HepG2 (cell line): Measurements from ENCODE around the gene SRP68. TPM values are rescaled to one million over a fixed set of nuclear protein-coding genes. Genes with fewer than 3 reads are reported as not detected.

ENCODE experiments used
- AHR ChIP-seq: IDR thresholded peaks from 2 replicates; pipeline ENCODE4 v1.6.1; 2018; ENCODE audit warnings: missing genetic modification reagents, missing compliant biosample characterization
- HCFC1 ChIP-seq: fragments of 150-350 bp; IDR thresholded peaks from 2 replicates; pipeline ENCODE4 v1.6.1; 2014; ENCODE audit warnings: low read depth, low read length
- NONO ChIP-seq, 2 experiments: fragments of 450-650 bp in 1 of 2; sonication (generic) in 1 of 2; formaldehyde crosslinking in 1 of 2; IDR thresholded peaks in 1 of 2; conservative IDR thresholded peaks in 1 of 2; 2 replicates each; pipeline versions ENCODE4 v1.6.1 to v1.8.0; 2017 to 2022; ENCODE audit warnings: mild to moderate bottlenecking in 1 of 2, missing genetic modification reagents in 1 of 2, moderate library complexity in 1 of 2
- ONECUT2 ChIP-seq: sonication (generic); formaldehyde crosslinking; IDR thresholded peaks from 2 replicates; pipeline ENCODE4 v1.4.0; 2020; ENCODE audit warnings: missing genetic modification reagents
- TARDBP ChIP-seq: sonication (generic); formaldehyde crosslinking; IDR thresholded peaks from 2 replicates; pipeline ENCODE4 v1.8.0; 2022; ENCODE audit warnings: mild to moderate bottlenecking, missing genetic modification reagents
- TBP ChIP-seq: sonication (generic); formaldehyde crosslinking; IDR thresholded peaks from 2 replicates; pipeline ENCODE4 v1.5.0; 2020; ENCODE audit warnings: missing genetic modification reagents
- TOPORS ChIP-seq: sonication (generic); formaldehyde crosslinking; IDR thresholded peaks from 2 replicates; pipeline ENCODE4 v1.8.0; 2023; ENCODE audit warnings: mild to moderate bottlenecking, missing genetic modification reagents
- XRCC5 ChIP-seq: fragments of 200-400 bp; formaldehyde crosslinking; optimal IDR thresholded peaks from 2 replicates; pipeline ENCODE3; 2017; ENCODE audit warnings: mild to moderate bottlenecking, low read length
- ZNF331 ChIP-seq: sonication (generic); formaldehyde crosslinking; IDR thresholded peaks from 2 replicates; pipeline ENCODE4 v1.4.0; 2020; ENCODE audit warnings: missing genetic modification reagents
- ZNF546 ChIP-seq: sonication (generic); formaldehyde crosslinking; conservative IDR thresholded peaks from 2 replicates; pipeline ENCODE4 v1.8.1; 2023; ENCODE audit warnings: mild to moderate bottlenecking, missing genetic modification reagents
- ZNF746 ChIP-seq: sonication (generic); formaldehyde crosslinking; IDR thresholded peaks from 2 replicates; pipeline ENCODE4 v1.8.0; 2022; ENCODE audit warnings: mild to moderate bottlenecking, missing genetic modification reagents
- polyA plus RNA-seq, 8 experiments: library from polyadenylated mRNA; depleted of rRNA in 3 of 8; stranded (reverse) in 7 of 8; unstranded in 1 of 8; fragments of >200 nt; fragmentation: Illumina TruSeq in 4 of 8; extraction: Trizol in 4 of 8; gene quantifications; 2 replicates each; pipeline versions ENCODE4 v1.2.1 to v1.2.3, GENCODE V29; 2011 to 2016; ENCODE audit warnings: low read depth in 4 of 8, missing spikeins in 1 of 8, mixed read lengths in 1 of 8; ENCODE audit not compliant: insufficient read depth in 1 of 8
- total RNA-seq, 5 experiments: library from RNA; depleted of rRNA; stranded (reverse); fragments of >200 nt; fragmentation: Illumina TruSeq; extraction: Trizol; gene quantifications; 2 replicates each; pipeline ENCODE4 v1.2.3, GENCODE V29; 2016; ENCODE audit warnings: low read depth in 1 of 5
- TF ChIP-seq, protein P1 (sequence below): sonication (generic); formaldehyde crosslinking; IDR thresholded peaks from 2 replicates; pipeline ENCODE4 v1.4.0; 2020; ENCODE audit warnings: low read depth, mild to moderate bottlenecking, missing genetic modification reagents
- TF ChIP-seq, protein P2 (sequence below), 2 experiments: sonication (generic) in 1 of 2; formaldehyde crosslinking in 1 of 2; IDR thresholded peaks; 2 replicates each; pipeline versions ENCODE4 v1.4.0 to v1.6.1; 2016 to 2020; ENCODE audit warnings: borderline replicate concordance in 1 of 2, low read depth in 1 of 2, mild to moderate bottlenecking in 1 of 2, missing genetic modification reagents in 1 of 2
- TF ChIP-seq, protein P3 (sequence below): sonication (generic); formaldehyde crosslinking; IDR thresholded peaks from 2 replicates; pipeline ENCODE4 v1.4.0; 2020; ENCODE audit warnings: mild to moderate bottlenecking, missing genetic modification reagents
- TF ChIP-seq, protein P4 (sequence below): sonication (generic); formaldehyde crosslinking; IDR thresholded peaks from 2 replicates; pipeline ENCODE4 v1.8.1; 2022; ENCODE audit warnings: low read depth, mild to moderate bottlenecking, missing genetic modification reagents
- TF ChIP-seq, protein P5 (sequence below): sonication (generic); formaldehyde crosslinking; IDR thresholded peaks from 2 replicates; pipeline ENCODE4 v1.4.0; 2020; ENCODE audit warnings: mild to moderate bottlenecking, missing genetic modification reagents

SRP68 gene
- total and polyA plus RNA-seq, 2 of the 13 experiments (the other 11 are each of a cell fraction or from before 2014, with no cell fraction given), result 39.8 to 74.3 TPM

DNA sequence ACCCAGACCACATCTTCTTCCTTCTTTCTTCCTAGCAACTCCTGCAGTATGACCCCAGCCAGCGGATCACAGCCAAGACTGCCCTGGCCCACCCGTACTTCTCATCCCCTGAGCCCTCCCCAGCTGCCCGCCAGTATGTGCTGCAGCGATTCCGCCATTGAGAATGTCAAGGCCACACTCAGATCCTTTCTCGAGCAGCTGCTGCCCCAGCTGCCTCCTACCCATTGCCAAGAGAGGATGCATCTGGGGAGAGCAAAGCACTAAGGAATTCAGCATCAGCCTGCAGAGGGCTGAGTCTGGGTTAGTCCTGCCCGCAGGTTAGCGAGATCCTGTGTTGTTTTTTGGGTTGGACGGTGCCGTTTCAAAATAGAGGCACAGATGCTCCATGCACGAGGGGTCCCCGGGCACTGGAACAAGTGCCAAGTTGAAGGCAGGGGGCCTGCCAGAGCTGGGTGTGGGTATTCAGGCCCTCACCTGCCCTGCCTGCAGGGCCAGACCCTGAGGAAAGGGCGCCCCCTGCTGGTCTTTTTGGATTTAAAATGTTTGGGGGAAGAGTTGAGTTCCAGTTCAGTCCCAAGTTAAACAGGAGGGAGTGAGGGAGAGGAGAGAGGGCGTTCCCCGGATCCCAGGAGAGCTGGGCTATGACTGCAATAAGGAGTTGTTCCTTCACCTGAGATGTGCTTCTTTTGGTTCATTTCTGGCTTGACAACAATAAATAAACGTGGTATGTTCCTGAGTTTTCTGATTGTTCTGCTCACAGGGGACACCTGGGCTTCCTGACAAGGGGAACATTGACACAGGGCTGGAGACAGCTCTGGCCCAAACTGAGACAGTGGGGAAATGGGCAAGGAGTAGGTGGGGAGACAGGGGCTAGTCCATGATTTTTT lies 66.8 kb downstream of the SRP68 start (continued):
- TF ChIP-seq, protein P1, sequence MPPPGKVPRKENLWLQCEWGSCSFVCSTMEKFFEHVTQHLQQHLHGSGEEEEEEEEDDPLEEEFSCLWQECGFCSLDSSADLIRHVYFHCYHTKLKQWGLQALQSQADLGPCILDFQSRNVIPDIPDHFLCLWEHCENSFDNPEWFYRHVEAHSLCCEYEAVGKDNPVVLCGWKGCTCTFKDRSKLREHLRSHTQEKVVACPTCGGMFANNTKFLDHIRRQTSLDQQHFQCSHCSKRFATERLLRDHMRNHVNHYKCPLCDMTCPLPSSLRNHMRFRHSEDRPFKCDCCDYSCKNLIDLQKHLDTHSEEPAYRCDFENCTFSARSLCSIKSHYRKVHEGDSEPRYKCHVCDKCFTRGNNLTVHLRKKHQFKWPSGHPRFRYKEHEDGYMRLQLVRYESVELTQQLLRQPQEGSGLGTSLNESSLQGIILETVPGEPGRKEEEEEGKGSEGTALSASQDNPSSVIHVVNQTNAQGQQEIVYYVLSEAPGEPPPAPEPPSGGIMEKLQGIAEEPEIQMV (CRISPR knock-in tag), result peak; percentile 30; the same call in 1 of the 2 replicates
- TF ChIP-seq ZNF546 (no peak), TARDBP (CRISPR knock-in tag) (no peak), TOPORS (CRISPR knock-in tag) (no peak), XRCC5 (peak; percentile 85), ONECUT2 (CRISPR knock-in tag) (no peak), AHR (CRISPR knock-in tag) (peak; percentile 21; the same call in 1 of the 2 replicates), ZNF746 (CRISPR knock-in tag) (no peak), ZNF331 (CRISPR knock-in tag) (no peak; the same call in 1 of the 2 replicates), HCFC1 (no peak), NONO (IDR thresholded peaks at IDR 0.05) (no peak), NONO (CRISPR knock-in tag; conservative IDR thresholded peaks at IDR 0.05) (no peak), TBP (CRISPR knock-in tag) (no peak)
- TF ChIP-seq, protein P2, sequence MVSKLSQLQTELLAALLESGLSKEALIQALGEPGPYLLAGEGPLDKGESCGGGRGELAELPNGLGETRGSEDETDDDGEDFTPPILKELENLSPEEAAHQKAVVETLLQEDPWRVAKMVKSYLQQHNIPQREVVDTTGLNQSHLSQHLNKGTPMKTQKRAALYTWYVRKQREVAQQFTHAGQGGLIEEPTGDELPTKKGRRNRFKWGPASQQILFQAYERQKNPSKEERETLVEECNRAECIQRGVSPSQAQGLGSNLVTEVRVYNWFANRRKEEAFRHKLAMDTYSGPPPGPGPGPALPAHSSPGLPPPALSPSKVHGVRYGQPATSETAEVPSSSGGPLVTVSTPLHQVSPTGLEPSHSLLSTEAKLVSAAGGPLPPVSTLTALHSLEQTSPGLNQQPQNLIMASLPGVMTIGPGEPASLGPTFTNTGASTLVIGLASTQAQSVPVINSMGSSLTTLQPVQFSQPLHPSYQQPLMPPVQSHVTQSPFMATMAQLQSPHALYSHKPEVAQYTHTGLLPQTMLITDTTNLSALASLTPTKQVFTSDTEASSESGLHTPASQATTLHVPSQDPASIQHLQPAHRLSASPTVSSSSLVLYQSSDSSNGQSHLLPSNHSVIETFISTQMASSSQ (IDR thresholded peaks at IDR 0.05; ENCODE audit: low read depth), result no peak
- TF ChIP-seq, protein P2 (CRISPR knock-in tag; IDR thresholded peaks at IDR 0.05; ENCODE audit: borderline replicate concordance), result 0 out of 2 replicates have a peak, but pooled peaks have one; percentile 18
- TF ChIP-seq, protein P3, sequence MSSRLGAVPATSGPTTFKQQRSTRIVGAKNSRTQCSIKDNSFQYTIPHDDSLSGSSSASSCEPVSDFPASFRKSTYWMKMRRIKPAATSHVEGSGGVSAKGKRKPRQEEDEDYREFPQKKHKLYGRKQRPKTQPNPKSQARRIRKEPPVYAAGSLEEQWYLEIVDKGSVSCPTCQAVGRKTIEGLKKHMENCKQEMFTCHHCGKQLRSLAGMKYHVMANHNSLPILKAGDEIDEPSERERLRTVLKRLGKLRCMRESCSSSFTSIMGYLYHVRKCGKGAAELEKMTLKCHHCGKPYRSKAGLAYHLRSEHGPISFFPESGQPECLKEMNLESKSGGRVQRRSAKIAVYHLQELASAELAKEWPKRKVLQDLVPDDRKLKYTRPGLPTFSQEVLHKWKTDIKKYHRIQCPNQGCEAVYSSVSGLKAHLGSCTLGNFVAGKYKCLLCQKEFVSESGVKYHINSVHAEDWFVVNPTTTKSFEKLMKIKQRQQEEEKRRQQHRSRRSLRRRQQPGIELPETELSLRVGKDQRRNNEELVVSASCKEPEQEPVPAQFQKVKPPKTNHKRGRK (CRISPR knock-in tag), result no peak
- TF ChIP-seq, protein P4, sequence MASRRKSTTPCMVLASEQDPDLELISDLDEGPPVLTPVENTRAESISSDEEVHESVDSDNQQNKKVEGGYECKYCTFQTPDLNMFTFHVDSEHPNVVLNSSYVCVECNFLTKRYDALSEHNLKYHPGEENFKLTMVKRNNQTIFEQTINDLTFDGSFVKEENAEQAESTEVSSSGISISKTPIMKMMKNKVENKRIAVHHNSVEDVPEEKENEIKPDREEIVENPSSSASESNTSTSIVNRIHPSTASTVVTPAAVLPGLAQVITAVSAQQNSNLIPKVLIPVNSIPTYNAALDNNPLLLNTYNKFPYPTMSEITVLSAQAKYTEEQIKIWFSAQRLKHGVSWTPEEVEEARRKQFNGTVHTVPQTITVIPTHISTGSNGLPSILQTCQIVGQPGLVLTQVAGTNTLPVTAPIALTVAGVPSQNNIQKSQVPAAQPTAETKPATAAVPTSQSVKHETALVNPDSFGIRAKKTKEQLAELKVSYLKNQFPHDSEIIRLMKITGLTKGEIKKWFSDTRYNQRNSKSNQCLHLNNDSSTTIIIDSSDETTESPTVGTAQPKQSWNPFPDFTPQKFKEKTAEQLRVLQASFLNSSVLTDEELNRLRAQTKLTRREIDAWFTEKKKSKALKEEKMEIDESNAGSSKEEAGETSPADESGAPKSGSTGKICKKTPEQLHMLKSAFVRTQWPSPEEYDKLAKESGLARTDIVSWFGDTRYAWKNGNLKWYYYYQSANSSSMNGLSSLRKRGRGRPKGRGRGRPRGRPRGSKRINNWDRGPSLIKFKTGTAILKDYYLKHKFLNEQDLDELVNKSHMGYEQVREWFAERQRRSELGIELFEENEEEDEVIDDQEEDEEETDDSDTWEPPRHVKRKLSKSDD (CRISPR knock-in tag), result no peak
- TF ChIP-seq, protein P5, sequence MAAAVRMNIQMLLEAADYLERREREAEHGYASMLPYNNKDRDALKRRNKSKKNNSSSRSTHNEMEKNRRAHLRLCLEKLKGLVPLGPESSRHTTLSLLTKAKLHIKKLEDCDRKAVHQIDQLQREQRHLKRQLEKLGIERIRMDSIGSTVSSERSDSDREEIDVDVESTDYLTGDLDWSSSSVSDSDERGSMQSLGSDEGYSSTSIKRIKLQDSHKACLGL (CRISPR knock-in tag), result no peak
